HCEC 1CT (cell line): ENCODE measurements around the gene MATK.
"Not testable (repeated sequence)": the region's sequence is repeated elsewhere in the genome, so short reads cannot be mapped to it uniquely, and the experiment has no call there.

Source experiments
- DNase-seq: peaks from one replicate; pipeline ENCODE4 v3.0.0-alpha.2; 2017

MATK gene

GRCh38 chr19:3816148-3816547, 30.0 kb upstream of the MATK start:
- DNase-seq, result not testable (repeated sequence)

- DNase-seq, result no peak
Measured at GRCh38 chr19:3814648-3815047, 28.5 kb upstream of the MATK start.

- no peak for DNase-seq
Measured at GRCh38 chr19:3813473-3814392, 27.6 kb upstream of the MATK start.

GRCh38 chr19:3810708-3811355, 24.7 kb upstream of the MATK start:
- DNase-seq, result no peak

GRCh38 chr19:3809881-3810707, 23.9 kb upstream of the MATK start:
- DNase-seq, result no peak

GRCh38 chr19:3808420-3809143, 22.4 kb upstream of the MATK start:
- no peak for DNase-seq

GRCh38 chr19:3807574-3808354, 21.6 kb upstream of the MATK start:
- DNase-seq, result no peak

GRCh38 chr19:3807131-3807480, 20.9 kb upstream of the MATK start:
- no peak for DNase-seq

- no peak for DNase-seq
Measured at GRCh38 chr19:3805859-3806258, 19.7 kb upstream of the MATK start.

- no peak for DNase-seq
Measured at GRCh38 chr19:3804429-3804828, 18.2 kb upstream of the MATK start.

- no peak for DNase-seq
Measured at GRCh38 chr19:3803986-3804385, 17.8 kb upstream of the MATK start.

- DNase-seq, result no peak
Measured at GRCh38 chr19:3803114-3803888, 17.1 kb upstream of the MATK start.

GRCh38 chr19:3801412-3802096, 15.4 kb upstream of the MATK start:
- no peak for DNase-seq

- DNase-seq, result no peak
Measured at GRCh38 chr19:3800996-3801395, 14.8 kb upstream of the MATK start.

- no peak for DNase-seq
Measured at GRCh38 chr19:3798137-3798536, 12.0 kb upstream of the MATK start.

GRCh38 chr19:3796358-3796757, 10.2 kb upstream of the MATK start:
- no peak for DNase-seq

- no peak for DNase-seq
Measured at GRCh38 chr19:3793799-3794198, 7.6 kb upstream of the MATK start.

- DNase-seq, result no peak
Measured at GRCh38 chr19:3792114-3792513, 5.9 kb upstream of the MATK start.

- no peak for DNase-seq
Measured at GRCh38 chr19:3790941-3791340, 4.8 kb upstream of the MATK start.

- DNase-seq, result no peak
Measured at GRCh38 chr19:3790209-3790734, 4.1 kb upstream of the MATK start.
